ENCODE results near the gene GLTPD2.
"Not testable (repeated sequence)": the region's sequence is repeated elsewhere in the genome, so short reads cannot be mapped to it uniquely, and the experiment has no call there.

The GLTPD2 gene

DNA sequence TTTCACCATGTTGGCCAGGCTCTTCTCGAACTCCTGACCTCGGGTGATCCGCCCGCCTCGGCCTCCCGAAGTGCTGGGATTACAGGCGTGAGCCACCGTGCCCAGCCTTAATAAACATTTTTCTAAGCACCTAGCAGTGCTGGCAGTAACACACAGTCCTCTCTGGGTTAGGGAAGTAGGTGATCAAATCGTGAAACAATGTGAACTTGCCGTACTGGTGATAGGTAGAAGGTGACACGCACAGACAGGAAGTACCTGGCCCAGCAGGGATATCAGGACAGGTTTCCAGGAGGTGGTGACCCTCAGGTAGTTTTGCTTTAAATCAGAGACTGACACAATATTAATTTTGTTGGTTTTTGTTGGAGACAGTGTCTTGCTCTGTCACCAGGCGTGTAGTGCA lies 22.7 kb downstream of the GLTPD2 start:
- no peak for DNase-seq

GRCh38 chr17:4812690-4813089 lies 23.9 kb downstream of the GLTPD2 start:
- no peak for DNase-seq

- no peak for DNase-seq
Measured at GRCh38 chr17:4815043-4815675, 26.4 kb downstream of the GLTPD2 start.

- no peak for DNase-seq
Measured at GRCh38 chr17:4816826-4817225, 28.1 kb downstream of the GLTPD2 start.

DNA sequence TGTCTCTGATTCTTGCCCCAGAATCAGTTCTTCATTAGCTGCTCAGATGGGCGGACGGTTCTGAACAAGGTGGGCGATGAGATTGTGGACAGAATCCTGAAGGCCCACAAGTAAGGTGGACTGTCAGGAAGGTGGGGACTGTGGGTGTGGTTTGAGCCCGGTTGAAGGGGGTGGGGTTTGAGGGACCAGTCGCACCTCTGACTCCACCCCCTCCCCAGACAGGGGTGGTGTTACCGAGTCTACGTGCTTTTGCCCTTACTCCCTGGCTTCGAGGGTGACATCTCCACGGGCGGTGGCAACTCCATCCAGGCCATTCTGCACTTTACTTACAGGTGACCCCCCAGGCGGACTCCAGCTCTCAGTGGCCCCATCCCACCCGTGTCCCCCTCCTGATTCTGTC lies 29.5 kb downstream of the GLTPD2 start:
- DNase-seq, result no peak

- DNase-seq, result no peak
Measured at GRCh38 chr17:4822835-4823234, 34.1 kb downstream of the GLTPD2 start.

GRCh38 chr17:4823373-4824089 lies 34.8 kb downstream of the GLTPD2 start:
- peak; percentile 39 for DNase-seq

- no peak for DNase-seq
Measured at GRCh38 chr17:4827399-4827798, 38.6 kb downstream of the GLTPD2 start.

DNA sequence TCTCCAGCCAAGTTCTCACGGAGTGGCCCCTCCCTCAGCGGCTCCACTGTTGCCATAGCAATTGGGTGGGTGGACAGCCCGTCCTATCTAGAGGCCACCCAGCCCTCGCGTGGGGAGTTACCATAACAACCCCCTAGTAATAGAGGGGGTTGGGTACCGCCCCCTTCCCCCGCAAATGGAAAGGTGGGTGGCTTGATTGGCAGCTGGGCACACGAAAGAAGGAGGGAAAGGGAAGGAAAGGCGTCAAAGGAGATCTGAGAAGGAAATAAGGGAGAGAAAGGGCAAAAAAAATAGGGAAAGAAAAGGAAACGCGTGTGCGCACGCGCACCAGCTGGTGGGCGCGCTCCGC lies 44.0 kb downstream of the GLTPD2 start:
- not testable (repeated sequence) for DNase-seq

- peak; percentile 65 for DNase-seq
Measured at GRCh38 chr17:4833178-4833940, 44.6 kb downstream of the GLTPD2 start, which contains the start of gene MINK1. TSS of gene MINK1 (plus strand) at chr17:4833340. CDS start at chr17:4833584, 244 bp downstream.

- DNase-seq, result no peak
Measured at GRCh38 chr17:4833941-4834680, 45.3 kb downstream of the GLTPD2 start.

- no peak for DNase-seq
Measured at GRCh38 chr17:4834681-4835020, 45.9 kb downstream of the GLTPD2 start.

DNA sequence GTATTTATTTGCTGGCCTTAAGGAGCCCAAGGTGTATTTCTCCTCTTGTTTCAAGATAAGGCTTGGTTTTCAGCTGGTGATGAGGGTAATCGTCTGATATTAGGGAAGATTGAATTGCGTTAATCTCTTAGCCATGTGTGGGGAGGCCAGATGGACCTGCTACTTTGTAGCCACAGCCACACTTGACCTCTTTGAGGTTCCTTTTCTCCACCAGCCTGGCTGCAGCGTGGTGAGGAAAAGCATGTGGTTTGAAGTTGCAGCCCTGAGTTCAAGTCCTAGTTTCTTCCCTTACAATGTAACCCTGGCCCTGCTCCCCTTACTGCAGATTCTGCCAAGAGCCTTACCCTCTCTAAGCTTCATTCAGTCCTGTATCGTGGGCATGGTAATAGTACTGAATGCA lies 47.5 kb downstream of the GLTPD2 start:
- no peak for DNase-seq

DNA sequence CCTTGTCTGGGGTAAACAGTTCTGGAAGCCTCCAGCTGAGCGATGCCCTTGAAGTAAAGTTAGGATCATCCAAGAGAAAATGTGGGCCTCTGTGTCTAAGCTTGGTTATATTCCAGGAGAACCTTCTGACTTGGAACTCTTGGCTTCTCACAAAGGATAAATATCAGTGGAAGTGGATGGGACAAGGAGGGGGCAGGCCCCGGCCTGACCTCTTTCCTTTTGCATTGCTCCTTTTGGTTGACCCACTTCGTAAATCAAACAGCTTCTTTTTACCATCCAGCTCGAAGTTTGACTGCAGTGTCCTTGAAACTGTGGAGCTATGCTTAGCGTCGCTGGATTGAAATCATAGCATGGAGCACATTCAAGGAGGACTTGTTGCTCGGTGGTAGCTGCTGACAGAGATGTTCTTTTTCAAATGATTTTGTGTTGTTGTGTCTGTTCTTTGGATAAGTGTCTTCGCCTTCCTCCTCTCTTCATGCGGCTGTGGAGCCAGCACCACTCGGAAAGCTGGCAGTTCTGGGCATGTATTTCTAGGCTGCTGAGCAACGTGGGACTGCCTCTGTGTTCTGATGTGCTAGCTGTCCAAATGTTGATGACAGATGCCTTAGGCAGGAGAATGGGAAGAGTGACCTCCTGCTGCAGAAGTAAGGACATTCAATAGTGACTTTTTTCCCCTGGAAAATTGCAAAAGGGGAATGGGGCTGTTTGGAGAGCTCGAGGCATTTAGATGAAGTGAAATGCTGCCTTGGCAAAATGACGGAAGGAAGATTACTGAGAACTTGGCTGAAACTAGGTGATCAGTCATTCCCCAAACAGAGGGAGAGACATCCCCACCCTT lies 48.9 kb downstream of the GLTPD2 start:
- DNase-seq, result no peak

DNA sequence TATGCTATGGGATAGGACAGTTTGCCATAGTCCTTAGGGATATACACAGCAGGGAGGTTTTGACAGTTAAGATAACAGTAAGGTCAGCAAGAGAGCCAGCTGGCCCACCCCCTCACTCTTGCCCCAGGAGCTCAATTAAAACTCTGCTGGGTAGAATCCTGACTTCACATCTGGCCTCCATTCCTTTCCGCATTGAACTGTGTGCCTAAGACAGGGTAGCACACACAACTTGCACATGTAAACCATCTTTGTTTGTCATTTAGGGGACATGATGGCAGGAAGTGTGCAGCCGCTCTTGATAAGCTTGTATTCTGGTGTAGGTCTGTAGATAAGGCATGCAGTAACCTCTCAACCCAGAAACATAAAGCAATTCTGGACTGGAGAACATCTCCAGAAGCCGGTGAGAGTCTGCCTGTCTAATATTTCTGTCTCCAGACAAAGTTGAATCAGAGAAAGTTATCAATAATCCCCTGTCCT lies 49.6 kb downstream of the GLTPD2 start:
- DNase-seq, result no peak

- DNase-seq, result no peak
Measured at GRCh38 chr17:4839221-4839620, 50.5 kb downstream of the GLTPD2 start.
